H1 (cell line): ENCODE results near the gene MAST1. TPM values are rescaled to one million over a fixed set of nuclear protein-coding genes. Genes with fewer than 3 reads are reported as not detected.

Experiments
- HDAC6 ChIP-seq: IDR thresholded peaks from one replicate; pipeline ENCODE4 v1.7.1; 2012; ENCODE audit warnings: low read depth, mild to moderate bottlenecking, inconsistent platforms, low read length, moderate library complexity
- SUZ12 ChIP-seq: fragments of 200-600 bp; sonication (generic); IDR thresholded peaks from 2 replicates; pipeline ENCODE4 v1.6.1; 2012; ENCODE audit warnings: mild to moderate bottlenecking, inconsistent platforms, low read length, moderate library complexity, mixed read lengths
- microRNA-seq, 2 experiments: library from miRNA; unstranded; fragments of <30 nt; microRNA quantifications; one replicate each; pipeline versions ENCODE4 to v1.2.0, GENCODE V29; 2016 to 2020; ENCODE audit warnings: borderline microRNAs expressed in 2 of 2, borderline number of aligned reads in 2 of 2, borderline replicate concordance in 1 of 2
- polyA plus RNA-seq, 7 experiments: library from polyadenylated mRNA; depleted of rRNA in 3 of 7; stranded (reverse) in 5 of 7; unstranded in 2 of 7; fragments of >200 nt in 5 of 7; fragments of 200-250 nt in 2 of 7; gene quantifications; 1 replicate in 5 of 7; 2 replicates in 1 of 7; 4 replicates in 1 of 7; pipeline versions ENCODE4 v1.2.1 to v1.2.3, GENCODE V29; 2011 to 2013; ENCODE audit warnings: missing spikeins in 2 of 7, mixed read lengths in 2 of 7
- small RNA-seq: library from polyadenylated mRNA; stranded (forward); fragments of <200 nt; extraction: miRNeasy Mini kit (QIAGEN cat#:217004); gene quantifications from one replicate; pipeline ENCODE3, GENCODE V24; 2013; ENCODE audit not compliant: insufficient read depth
- total RNA-seq: library from RNA; stranded (reverse); fragmentation: NEBNext Ultra II Directional; extraction: Animal tissue kit (Norgen Biotek cat#: 25700); gene quantifications from 2 replicates; pipeline ENCODE4 v1.2.1, GENCODE V29; 2021

Gene MAST1
- total and polyA plus RNA-seq, 2 of the 8 experiments (the other 6 are each of a cell fraction or from before 2014, with no cell fraction given) = 15.6 to 28.3 TPM

DNA sequence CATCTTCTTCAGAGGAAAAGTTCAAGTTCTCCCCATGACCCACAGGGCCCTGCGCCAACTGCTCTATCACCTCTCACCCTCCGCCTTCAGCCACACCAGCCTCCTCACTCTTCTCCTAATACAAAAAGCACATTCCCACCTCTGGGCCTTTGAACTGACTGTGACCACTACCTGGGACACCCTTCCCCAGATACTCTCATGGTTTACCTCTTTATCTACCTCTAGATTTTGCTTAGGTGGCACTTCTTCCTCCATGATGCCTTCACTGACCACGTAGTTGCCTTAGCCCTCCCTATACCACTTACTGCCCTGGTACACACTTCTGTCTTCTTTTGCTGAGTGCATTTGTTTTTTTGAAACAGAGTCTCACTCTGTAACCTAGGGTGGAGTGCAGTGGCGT lies 84.6 kb downstream of the MAST1 start (continued):
- TF ChIP-seq HDAC6 (no peak), SUZ12 (no peak)

Small RNAs within 50 kb of the gene (microRNA-seq; reads per million reads assigned to microRNA genes)
- gene MIR5695 (0 reads per million in 2 experiments), gene MIR6794 (0 to 0.41 reads per million in 2 experiments)

Small RNAs within 50 kb of the gene (small RNA-seq; reads per million reads assigned to genes)
- gene MIR5695 (not detected), gene MIR6794 (not detected)

Other genes with a start within 250 kb of the MAST1 start
- 9.0 TPM in 2 replicates for gene ZNF490, start 227.7 kb upstream of the MAST1 start, total RNA-seq
- gene ZNF490, start 227.7 kb upstream of the MAST1 start, polyA plus RNA-seq (2011; rRNA removed) = 1.6 and 1.7 TPM in 2 replicates
- gene ZNF791, start 227.6 kb upstream of the MAST1 start, total RNA-seq = 18.6 and 20.1 TPM in 2 replicates
- 3.1 and 4.1 TPM in 2 replicates for gene ZNF791, start 227.6 kb upstream of the MAST1 start, polyA plus RNA-seq (2011; rRNA removed)
- gene MAN2B1, start 171.8 kb upstream of the MAST1 start, total RNA-seq = 71.1 and 76.3 TPM in 2 replicates
- gene MAN2B1, start 171.8 kb upstream of the MAST1 start, polyA plus RNA-seq (2011; rRNA removed) = 55.3 and 73.6 TPM in 2 replicates
- 15.3 and 19.6 TPM in 2 replicates for gene WDR83, start 171.7 kb upstream of the MAST1 start, total RNA-seq
- gene WDR83, start 171.7 kb upstream of the MAST1 start, polyA plus RNA-seq (2011; rRNA removed) = 12.6 and 24.5 TPM in 2 replicates
- gene DHPS, start 156.6 kb upstream of the MAST1 start, total RNA-seq = 86.6 and 88.8 TPM in 2 replicates
- 99.6 and 118 TPM in 2 replicates for gene DHPS, start 156.6 kb upstream of the MAST1 start, polyA plus RNA-seq (2011; rRNA removed)
- not detected in 2 replicates for gene GNG14, start 150.5 kb upstream of the MAST1 start, total RNA-seq
- gene GNG14, start 150.5 kb upstream of the MAST1 start, polyA plus RNA-seq (2011; rRNA removed) = not detected in 2 replicates
- 10.8 and 11.1 TPM in 2 replicates for gene FBXW9, start 141.9 kb upstream of the MAST1 start, total RNA-seq
- 30.1 and 36.4 TPM in 2 replicates for gene FBXW9, start 141.9 kb upstream of the MAST1 start, polyA plus RNA-seq (2011; rRNA removed)
- 110 and 112 TPM in 2 replicates for gene TNPO2, start 114.6 kb upstream of the MAST1 start, total RNA-seq
- gene TNPO2, start 114.6 kb upstream of the MAST1 start, polyA plus RNA-seq (2011; rRNA removed) = 121 and 136 TPM in 2 replicates
- gene TRIR, start 103.8 kb upstream of the MAST1 start, total RNA-seq = 149 and 156 TPM in 2 replicates
- gene TRIR, start 103.8 kb upstream of the MAST1 start, polyA plus RNA-seq (2011; rRNA removed) = 130 and 167 TPM in 2 replicates
- 105 and 106 TPM in 2 replicates for gene GET3, start 101.0 kb upstream of the MAST1 start, total RNA-seq
- 297 and 304 TPM in 2 replicates for gene GET3, start 101.0 kb upstream of the MAST1 start, polyA plus RNA-seq (2011; rRNA removed)
- 4.6 TPM in 2 replicates for gene BEST2, start 86.7 kb upstream of the MAST1 start, total RNA-seq
- gene BEST2, start 86.7 kb upstream of the MAST1 start, polyA plus RNA-seq (2011; rRNA removed) = 7.3 and 11.6 TPM in 2 replicates
- 59.3 and 63.2 TPM in 2 replicates for gene HOOK2, start 63.0 kb upstream of the MAST1 start, total RNA-seq
- gene HOOK2, start 63.0 kb upstream of the MAST1 start, polyA plus RNA-seq (2011; rRNA removed) = 23.8 and 39.2 TPM in 2 replicates
- 7.4 and 8.6 TPM in 2 replicates for gene JUNB, start 47.0 kb upstream of the MAST1 start, total RNA-seq
- gene JUNB, start 47.0 kb upstream of the MAST1 start, polyA plus RNA-seq (2011; rRNA removed) = 10.0 and 14.1 TPM in 2 replicates
- 380 and 404 TPM in 2 replicates for gene PRDX2, start 36.7 kb upstream of the MAST1 start, total RNA-seq
- 748 and 904 TPM in 2 replicates for gene PRDX2, start 36.7 kb upstream of the MAST1 start, polyA plus RNA-seq (2011; rRNA removed)
- 41.3 and 42.3 TPM in 2 replicates for gene THSD8, start 36.4 kb upstream of the MAST1 start, total RNA-seq
- gene THSD8, start 36.4 kb upstream of the MAST1 start, polyA plus RNA-seq (2011; rRNA removed) = 3.4 and 8.2 TPM in 2 replicates
- 67.5 and 67.9 TPM in 2 replicates for gene RNASEH2A, start 31.9 kb upstream of the MAST1 start, total RNA-seq
- 120 and 141 TPM in 2 replicates for gene RNASEH2A, start 31.9 kb upstream of the MAST1 start, polyA plus RNA-seq (2011; rRNA removed)
- 4.8 and 5.8 TPM in 2 replicates for gene RTBDN, start 3.9 kb upstream of the MAST1 start, total RNA-seq
- 4.0 and 4.4 TPM in 2 replicates for gene RTBDN, start 3.9 kb upstream of the MAST1 start, polyA plus RNA-seq (2011; rRNA removed)
- gene DNASE2, start 42.9 kb downstream of the MAST1 start, total RNA-seq = 32.9 and 33.2 TPM in 2 replicates
- 48.2 and 58.2 TPM in 2 replicates for gene DNASE2, start 42.9 kb downstream of the MAST1 start, polyA plus RNA-seq (2011; rRNA removed)
- gene KLF1, start 48.7 kb downstream of the MAST1 start, total RNA-seq = 0.59 and 0.84 TPM in 2 replicates
- gene KLF1, start 48.7 kb downstream of the MAST1 start, polyA plus RNA-seq (2011; rRNA removed) = 0.91 and 1.0 TPM in 2 replicates
- 63.8 and 67.3 TPM in 2 replicates for gene GCDH, start 52.6 kb downstream of the MAST1 start, total RNA-seq
- 89.4 and 134 TPM in 2 replicates for gene GCDH, start 52.6 kb downstream of the MAST1 start, polyA plus RNA-seq (2011; rRNA removed)
- 0.46 and 0.97 TPM in 2 replicates for gene SYCE2, start 80.8 kb downstream of the MAST1 start, total RNA-seq
- gene SYCE2, start 80.8 kb downstream of the MAST1 start, polyA plus RNA-seq (2011; rRNA removed) = 0.69 and 0.71 TPM in 2 replicates
- 103 and 108 TPM in 2 replicates for gene FARSA, start 95.2 kb downstream of the MAST1 start, total RNA-seq
- 61.0 and 100 TPM in 2 replicates for gene FARSA, start 95.2 kb downstream of the MAST1 start, polyA plus RNA-seq (2011; rRNA removed)
- 1,155 and 1,177 TPM in 2 replicates for gene CALR, start 100.1 kb downstream of the MAST1 start, total RNA-seq
- gene CALR, start 100.1 kb downstream of the MAST1 start, polyA plus RNA-seq (2011; rRNA removed) = 418 and 591 TPM in 2 replicates
- gene RAD23A, start 107.3 kb downstream of the MAST1 start, total RNA-seq = 73.3 and 76.1 TPM in 2 replicates
- 40.0 and 80.1 TPM in 2 replicates for gene RAD23A, start 107.3 kb downstream of the MAST1 start, polyA plus RNA-seq (2011; rRNA removed)
- gene GADD45GIP1, start 118.7 kb downstream of the MAST1 start, total RNA-seq = 42.2 and 45.5 TPM in 2 replicates
- 42.6 and 58.5 TPM in 2 replicates for gene GADD45GIP1, start 118.7 kb downstream of the MAST1 start, polyA plus RNA-seq (2011; rRNA removed)
- gene DAND5, start 131.1 kb downstream of the MAST1 start, total RNA-seq = 0.17 and 0.25 TPM in 2 replicates
- gene DAND5, start 131.1 kb downstream of the MAST1 start, polyA plus RNA-seq (2011; rRNA removed) = 0.13 and 0.14 TPM in 2 replicates
- 0.20 and 0.27 TPM in 2 replicates for gene NFIX, start 157.0 kb downstream of the MAST1 start, total RNA-seq
- gene NFIX, start 157.0 kb downstream of the MAST1 start, polyA plus RNA-seq (2011; rRNA removed) = 0.03 and 0.08 TPM in 2 replicates